TTC549 (cell line): ENCODE measurements around the gene OCA2.

Experiments used
- FAIRE-seq: peaks from 2 replicates; lab custom pipeline; 2012; peaks lifted over from hg19 to GRCh38; lab: Jason Lieb, UNC

The OCA2 gene

DNA sequence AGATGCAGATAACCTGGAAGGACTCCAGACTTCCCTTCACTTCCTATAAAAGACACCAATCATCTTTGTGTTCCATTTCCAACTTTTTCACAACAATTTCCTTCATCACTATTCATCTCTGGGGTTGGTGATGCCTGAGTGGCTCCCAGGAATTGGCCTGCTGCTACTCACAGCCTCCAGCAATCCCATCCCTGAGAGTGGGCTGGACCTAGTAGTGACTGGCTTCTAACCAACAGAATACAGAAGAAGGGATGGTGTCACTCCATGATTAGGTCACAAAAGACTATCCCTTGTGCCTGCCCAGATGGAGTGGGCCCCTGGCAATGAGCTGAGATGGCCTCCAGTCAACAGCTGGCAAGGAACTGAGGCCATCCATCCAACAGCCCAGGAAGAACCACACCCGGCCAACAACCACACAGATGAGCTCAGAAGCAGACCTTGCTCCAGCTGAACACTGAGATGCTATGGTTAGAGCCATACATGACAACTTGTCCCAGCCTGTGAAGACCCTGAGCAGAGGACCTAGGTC lies 20.9 kb downstream of the OCA2 start:
- no peak for FAIRE-seq

DNA sequence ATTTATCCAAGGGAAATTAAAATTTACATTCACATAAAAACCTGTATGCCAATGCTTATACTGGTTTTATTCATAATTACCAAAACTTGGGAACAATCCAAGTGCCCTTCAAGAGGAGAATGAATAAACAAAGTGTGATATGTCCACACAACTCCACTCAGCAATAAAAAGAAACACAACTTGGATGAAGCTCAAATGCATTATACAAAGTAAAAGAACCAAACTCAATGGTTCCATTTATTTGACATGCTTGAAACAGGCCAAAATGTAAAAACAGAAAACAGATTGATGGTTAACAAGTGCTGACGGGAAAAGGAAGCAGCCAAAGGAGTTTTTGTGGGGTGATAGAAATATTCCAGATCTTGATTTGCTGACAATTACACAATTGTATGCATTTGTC lies 23.5 kb downstream of the OCA2 start:
- no peak for FAIRE-seq

DNA sequence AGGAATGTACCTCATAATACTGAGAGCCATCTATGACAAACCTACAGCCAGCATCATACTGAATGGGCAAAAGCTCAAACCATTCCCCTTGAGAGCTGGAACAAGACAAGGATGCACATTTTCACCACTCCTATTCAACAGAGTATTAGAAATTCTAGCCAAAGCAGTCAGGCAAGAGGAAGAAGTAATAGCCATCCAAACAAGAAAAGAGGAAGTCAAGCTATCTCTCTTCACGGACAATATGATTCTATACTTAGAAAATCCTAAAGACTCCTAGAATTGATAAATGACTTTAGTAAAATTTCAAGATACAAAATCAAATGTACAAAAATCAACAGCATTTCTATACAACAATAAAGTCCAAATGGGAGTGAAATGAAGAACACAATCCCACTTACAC lies 30.2 kb downstream of the OCA2 start:
- FAIRE-seq: no peak

DNA sequence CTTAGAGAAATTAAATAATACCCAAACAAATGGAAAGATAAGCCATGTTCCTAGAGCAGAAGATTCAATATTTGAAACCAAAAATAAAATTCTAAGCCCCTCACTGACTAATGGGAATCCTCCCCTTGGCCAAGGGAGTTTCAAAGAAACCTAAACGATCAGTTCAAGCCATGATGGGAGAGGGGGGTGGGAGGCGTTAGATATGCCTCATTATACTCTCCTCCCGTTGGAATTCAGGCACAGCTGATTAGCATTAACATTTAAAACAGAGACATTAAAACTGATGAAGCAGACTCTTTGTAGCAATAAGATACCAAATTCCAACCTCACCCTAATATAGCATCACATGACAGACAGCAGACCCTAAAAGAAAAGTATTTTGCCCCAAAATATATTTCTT lies 32.9 kb downstream of the OCA2 start:
- FAIRE-seq: no peak

DNA sequence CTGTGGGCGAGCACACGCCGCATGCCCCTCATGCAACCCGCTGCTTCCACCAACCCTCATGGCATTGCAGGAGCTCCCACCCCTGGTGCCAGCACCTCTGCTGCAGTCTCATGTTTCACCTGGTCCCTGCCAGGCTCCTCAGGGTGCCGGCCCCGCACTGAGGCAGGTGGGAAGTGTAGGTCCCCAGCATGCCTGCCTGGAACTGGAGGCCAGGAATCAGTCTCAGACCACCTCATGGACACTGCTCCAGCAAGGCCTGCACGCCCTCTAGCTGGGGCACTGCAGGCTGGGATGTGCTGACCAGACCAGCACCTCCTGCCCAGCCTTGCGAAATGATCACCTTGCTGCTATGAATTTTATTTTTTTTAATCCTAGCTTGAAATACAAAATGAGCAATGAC lies 39.1 kb downstream of the OCA2 start:
- FAIRE-seq: no peak

DNA sequence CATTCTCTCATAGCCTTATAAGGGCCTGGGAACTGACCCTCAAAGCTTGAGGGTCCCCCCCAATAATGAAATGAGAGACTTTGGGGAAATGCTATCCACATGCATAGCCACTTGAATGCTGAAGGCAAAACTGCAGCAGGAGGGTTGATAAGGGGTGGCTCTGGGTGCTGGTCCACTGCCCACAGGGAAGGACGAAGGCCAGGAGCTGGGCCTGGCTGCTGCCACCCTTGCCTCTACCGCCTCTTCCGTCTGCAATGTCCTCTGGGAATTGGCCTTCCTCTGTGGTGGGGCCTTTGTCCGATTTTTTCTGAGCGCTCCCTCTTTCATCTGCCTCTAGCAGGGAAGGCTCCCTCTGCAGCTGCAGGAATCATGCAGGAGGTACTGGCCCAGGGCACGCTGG lies 41.0 kb downstream of the OCA2 start:
- no peak for FAIRE-seq

DNA sequence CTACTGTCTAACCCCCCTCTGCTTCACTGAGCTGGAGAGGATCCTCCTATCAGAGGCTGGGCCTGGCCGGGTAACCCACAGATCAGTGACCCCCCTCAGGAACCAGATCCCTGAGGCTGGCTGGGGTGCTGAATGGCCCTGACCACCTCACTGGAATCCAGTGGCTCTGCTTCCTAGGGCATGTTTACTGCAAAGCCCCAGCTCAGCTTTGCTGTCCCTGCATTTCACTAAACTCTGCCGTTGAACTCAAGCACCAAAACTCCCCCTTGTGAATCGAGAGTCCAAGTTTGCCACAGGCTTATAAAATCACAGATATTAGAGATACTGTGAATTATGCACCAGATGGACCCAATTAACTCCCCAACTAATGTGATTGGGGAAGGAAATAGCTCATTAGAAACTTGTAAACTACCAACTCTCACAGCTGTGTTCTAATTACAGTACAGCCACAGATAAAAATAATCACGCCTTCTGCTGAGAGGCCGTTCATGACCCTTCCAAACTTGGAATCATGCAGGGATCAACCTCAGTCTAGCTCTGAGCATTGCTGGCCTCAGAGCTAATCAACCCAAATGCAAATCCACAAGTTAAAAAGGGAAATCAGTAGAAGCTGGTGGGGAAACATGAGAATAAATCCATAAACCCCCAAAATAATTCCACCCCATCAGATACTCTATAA lies 47.0 kb downstream of the OCA2 start:
- no peak for FAIRE-seq

DNA sequence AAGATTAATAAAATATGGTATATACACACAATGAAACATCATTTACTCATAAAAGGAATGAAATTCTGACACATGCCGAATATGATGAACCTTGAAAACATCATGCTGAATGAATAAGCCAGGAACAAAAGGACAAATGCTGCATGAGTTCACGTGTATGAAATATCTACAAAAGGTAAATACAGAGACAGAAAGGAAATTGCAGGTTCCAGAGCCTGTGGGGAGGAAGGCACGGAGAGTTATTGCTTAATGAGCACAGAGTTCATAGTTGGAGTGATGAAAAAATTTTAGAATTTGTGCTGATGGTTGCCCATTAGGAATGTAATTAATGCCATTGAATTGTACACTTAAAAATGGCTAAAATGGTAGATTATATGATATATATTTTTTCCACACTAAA lies 49.5 kb downstream of the OCA2 start:
- FAIRE-seq: no peak

DNA sequence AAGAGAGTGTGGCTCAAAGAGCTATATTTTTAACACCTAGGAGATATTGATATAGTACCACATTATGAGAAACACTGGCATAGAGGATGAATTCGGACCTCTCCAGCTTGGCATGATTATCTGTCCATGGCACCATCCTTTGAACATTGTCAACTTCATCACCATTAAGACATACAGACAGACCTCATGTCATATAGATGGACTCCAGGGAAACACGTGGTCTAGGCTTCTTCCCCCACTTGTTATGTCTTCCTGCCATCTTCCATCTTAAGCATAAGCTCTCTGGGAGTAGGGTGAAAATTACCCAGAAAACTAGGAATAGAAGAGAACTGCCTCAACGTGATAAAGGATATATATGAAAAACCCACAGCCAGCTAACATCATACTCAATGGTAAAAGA lies 51.8 kb downstream of the OCA2 start:
- FAIRE-seq: no peak

DNA sequence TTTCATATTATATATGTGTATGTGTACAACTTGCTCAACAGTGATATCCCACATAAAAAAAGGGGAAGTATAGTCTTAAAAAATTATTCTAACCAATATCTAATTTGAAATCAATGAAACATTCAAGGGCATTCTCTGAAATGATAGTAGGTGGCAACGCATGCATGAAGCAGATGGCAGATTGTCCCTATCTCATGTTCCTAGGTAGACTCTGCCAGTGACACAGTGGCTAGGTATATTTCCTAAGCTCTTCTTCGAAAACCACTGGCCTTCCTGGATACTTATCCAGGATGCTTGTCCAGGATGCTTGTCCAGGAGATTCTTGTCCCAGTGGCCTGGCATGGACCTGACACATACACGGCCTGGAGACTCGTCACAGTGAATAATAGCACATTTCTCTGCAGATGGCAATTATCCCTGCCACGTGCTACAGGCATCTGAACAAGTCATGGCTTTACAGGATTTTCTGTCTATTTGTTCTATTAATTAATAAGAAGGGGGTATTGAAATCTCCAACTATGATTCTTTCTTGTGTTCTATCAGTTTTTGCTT lies 54.9 kb downstream of the OCA2 start:
- FAIRE-seq: no peak

DNA sequence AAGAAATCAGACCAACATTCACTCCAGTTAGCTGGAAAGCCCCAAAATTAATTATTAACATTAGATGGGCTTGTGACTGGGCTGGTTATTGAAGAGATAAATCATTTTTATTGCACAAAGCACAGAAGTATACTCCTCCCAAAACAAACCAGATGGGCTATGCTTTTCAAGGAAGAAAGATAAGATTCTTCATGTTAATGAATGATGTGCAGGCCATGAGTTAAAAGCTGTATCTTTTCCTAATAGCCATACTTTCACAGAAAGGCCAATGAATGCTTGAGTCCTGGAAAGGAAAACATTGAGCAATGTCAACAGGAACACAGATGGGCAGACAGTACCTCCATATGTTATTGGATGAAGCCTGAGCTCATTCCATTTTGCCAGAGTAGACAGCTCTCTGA lies 55.4 kb downstream of the OCA2 start:
- no peak for FAIRE-seq

DNA sequence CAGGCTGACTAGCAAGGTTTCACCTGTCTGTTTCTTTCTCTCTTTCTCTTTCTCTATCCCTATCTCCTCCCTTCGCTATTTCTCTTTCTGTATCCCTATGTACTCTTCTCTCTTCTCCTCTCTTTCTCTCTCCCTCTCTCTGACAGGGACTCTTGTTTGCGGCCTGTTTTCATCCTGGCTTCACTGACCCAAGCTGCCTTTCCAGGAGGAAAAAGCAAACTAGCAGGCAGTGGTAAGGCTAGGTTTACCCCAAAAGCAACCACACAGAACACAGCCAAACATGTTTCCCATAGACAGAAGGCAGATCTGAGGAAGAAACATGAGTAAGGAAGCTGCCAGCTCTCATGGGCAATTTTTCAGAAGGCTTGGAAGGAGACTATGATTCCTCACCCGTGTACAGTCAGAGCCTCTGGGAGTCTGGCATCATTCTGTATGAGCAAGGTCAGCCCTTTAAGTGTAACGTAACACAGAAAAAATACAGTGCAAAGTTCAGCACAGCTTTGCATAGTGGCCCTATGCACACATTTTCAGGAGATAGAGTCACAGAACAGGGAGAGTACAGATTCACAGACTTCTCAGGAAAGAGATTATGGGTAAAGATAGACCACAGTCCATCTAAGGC lies 61.0 kb downstream of the OCA2 start:
- FAIRE-seq: no peak

DNA sequence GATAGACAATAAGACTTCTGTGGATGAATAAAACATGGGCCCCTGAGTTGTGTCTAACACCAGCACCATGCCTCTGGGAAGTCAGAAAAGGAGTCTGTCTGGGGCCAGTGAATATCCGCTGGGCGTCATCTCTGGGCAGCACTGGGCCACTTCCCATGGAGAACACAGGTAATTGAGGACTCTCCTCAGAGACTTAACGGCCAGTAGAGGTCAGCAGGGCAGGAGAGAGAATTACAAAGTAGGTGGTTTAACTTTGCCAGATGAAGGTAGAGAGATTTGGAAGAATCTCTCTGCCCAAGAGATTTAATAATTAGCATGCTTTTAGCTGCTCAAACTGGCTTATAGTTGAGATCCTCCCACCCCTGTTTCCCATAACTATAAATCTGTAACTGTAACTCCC lies 65.7 kb downstream of the OCA2 start:
- FAIRE-seq: no peak

DNA sequence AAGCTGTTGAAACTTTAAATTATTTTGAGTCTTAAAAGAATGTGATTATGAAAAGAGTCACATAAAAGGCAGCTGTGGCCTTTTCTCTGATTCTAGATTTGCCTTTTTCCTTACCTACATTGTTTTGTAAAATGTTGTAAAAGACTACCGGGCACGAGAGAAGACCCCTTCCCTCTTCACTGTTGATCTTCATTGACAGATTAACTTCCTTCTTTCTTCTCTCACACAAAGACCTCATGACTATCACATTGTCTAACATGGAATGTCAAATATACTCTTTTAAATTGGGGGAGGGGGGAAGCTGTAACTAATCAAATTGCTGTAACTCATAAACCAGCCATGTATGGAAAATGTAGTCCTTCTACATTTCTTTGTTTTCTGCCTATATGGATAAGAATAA lies 68.3 kb downstream of the OCA2 start:
- no peak for FAIRE-seq

DNA sequence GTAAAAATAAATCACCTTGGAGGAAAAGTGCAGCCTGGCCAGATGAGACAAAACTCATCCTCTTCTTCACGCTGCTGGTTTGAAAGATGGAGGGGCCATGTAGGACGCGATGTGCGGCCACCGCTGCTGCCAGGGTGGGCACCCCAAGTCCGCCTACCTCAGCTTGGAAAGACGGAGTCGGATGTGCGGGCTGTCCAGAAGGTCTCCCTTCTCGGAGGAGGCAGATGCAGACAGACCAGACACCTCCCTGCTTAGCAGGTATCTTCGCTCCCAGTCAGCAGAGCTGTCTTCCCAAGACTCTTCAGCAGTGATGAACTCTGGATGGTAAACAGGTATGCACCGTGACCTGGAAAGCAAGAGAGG lies 71.4 kb downstream of the OCA2 start:
- no peak for FAIRE-seq

DNA sequence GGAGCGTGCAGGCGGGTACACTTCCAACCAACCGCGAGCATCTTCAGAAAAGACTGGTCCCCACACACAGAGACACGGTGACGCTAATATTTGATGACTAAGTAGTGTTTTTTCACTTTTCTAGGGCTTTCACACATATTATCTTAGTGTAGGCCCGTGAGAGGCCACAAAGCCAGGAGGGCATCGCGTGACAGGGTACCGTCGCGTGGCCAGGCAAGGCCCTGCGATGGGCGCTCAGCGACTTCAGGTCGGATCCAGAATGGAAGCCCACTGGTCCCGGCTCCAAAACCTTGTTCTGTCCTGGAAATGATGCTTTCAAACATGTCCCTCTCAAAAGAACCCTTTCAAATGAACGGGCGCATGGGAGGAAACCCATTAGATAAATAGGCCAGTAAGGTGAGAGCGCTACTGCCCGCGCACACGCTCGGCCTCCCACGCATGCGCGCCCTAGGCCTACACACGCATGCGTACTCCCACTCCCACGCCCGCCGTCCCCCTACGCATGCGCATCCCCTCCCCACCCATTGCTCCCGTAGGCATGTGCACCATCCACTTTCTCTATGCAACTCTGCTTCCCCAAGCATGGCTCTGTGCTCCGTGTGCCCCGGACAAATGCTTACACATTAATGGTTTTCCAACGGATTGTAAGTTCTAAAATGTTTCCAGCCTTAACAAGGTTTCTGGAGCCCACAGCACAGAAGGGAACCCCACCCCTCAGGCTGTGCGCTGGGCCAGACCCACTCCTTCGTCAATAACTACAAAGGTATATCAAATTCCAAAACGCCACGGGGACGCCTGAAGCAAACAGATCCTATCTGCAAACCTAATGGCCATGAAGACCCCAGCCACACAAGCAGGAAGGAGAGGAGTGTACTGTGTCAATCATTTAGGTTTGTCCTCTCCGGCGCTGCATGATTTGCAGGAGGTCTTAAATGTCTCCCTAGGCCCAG lies 72.1 kb downstream of the OCA2 start:
- no peak for FAIRE-seq

DNA sequence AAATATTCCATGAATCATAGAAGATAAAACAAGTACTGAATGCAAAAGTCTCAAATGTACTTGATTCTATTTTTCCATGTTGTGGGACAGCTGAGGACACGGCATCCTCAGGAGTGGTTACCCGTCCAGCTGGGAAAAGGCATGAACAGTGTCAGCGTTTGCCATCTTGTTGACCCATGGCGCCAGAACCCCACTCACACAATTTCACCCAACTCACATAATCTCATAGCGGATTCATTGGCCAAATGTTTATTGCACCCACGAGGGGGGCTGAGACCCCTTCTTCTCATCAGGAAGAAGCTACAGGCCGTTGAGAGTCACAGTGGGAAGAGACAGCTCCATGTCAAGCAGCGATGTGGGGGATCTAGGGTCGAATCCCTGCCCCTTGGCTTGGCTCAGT lies 72.9 kb downstream of the OCA2 start:
- FAIRE-seq: no peak

DNA sequence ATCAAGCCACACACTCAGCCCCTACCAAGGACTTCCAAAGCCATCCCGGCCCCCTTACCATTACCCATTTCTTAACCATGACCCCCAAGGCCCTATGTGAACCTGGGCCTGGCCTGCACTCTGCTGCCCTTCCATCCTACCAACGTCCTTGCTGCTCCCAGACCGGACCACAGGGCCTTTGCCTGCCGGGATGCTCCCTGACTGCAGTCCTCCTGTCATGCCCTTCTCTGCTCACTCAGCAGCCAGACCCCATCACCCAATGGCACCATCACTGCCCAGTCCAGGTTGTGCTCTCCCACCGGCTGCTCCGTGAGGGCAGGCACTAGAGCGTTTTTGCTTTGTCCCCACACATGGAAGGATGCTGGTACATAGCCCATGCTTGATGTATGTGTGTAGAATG lies 73.7 kb downstream of the OCA2 start:
- no peak for FAIRE-seq

DNA sequence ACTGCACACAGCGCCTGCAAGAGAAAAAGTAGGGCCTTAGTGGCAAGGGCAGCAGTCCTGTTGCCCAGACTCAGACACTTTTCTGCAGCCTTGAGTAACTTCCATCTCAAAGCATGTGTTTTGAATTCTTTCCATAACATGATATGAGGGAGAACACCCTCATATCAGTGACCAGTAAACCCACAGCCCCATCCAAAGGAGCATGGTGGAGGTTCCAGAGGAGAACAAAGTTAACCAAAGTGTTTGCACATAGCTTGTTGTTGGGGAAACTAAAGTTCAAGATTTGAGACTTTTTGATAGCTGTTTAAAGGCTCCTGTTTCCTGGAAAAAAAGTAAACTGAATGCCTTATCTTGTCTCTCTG lies 74.2 kb downstream of the OCA2 start:
- no peak for FAIRE-seq

DNA sequence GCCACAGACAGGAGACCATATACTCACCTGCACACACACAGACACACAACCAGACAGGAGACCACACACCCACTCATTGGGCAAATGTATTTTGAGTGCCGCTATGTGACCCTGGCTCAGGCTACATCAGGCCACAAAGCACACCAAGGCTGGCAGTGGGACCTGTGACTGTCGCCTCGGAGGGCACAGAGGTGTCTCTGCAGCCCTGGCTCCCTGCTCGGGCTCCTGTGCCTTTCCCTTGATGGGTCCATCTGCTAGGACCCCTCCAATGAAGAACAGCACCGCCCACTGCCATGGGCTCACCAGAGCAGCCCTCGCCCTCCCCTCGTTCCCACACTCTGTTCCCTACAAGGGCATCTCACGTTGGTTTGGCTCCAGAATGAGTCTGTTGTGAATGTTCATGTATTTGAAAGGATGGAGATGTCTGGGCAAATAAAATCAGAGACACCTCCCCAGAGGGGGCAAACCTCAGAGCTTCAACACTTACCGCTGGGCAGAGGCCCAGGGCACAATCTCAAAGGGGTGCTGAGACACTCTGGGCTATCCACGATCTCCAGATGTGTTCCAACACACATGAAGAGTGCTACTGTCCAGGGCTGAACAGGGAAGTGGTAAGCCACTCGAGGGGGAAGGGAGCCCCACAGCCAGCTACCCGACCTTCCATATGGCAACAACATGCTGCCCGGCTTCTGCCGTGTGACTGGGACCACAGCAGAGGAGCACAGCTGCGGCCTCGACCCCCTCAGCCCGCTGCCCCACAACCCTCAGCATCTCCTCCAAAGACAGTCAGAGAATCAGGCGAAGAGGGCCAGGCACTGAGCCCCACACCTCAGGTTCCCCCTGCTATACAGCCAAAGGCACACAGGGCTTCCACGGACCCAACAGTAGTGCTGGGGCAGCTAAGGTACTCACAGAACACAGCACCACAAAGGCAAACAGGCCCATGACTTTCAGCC lies 74.9 kb downstream of the OCA2 start:
- no peak for FAIRE-seq

DNA sequence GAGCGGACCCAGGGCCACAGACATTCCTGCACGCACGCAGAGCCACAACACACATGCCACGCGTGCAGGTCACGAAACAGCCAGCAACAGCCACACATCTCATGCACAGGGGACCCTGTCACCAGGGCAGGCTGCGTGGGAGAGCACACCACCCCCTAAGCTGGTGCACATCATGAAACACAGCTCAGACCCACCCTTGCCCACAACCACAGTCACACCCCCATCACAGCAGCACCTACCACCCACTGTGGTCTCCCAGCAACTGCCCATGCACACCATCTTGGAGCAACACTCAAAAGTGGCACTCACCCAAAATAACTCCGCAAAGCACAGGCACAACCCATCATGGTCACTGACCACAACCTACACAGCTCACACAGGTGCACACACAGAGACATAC lies 75.7 kb downstream of the OCA2 start:
- FAIRE-seq: no peak

DNA sequence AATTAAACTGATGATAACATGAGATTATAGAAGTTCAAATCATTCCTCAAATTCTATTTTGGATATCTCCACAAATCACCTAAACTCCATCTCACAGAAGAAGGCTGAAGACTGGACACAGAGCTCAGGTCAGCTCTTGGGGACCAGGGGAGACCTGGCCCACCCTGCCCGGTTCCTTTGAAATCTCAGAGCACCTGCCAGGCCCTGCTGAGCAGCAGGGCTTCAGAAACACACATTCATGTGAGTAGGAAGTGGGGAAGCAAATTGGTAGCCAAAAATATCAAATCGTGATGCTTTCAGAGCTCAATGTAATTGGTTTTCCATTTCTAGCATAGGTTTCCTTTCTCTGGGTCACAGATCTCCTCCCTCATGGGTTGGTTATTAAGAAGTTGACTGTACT lies 76.2 kb downstream of the OCA2 start:
- FAIRE-seq: no peak
